WERI-Rb-1 (cell line): ENCODE results near the gene POLR3F.
"Not testable (repeated sequence)": the region's sequence is repeated elsewhere in the genome, so short reads cannot be mapped to it uniquely, and the experiment has no call there.

Experiments
- DNase-seq: peaks from one replicate; pipeline ENCODE4 v3.0.0-alpha.2; 2020
- H3K27ac ChIP-seq: fragments of 250-450 bp; sonication (Bioruptor Pico); 2 replicates; pipeline ENCODE4 v1.5.1; 2020; ENCODE audit warnings: mild to moderate bottlenecking, moderate library complexity
- H3K27me3 ChIP-seq: fragments of 250-450 bp; sonication (Bioruptor Pico); 2 replicates; pipeline ENCODE4 v1.5.1; 2021; ENCODE audit warnings: mild to moderate bottlenecking, low read depth, moderate library complexity; ENCODE audit not compliant: insufficient read depth, severe bottlenecking
- H3K36me3 ChIP-seq: fragments of 250-450 bp; sonication (Bioruptor Pico); 2 replicates; pipeline ENCODE4 v1.5.1; 2020; ENCODE audit warnings: mild to moderate bottlenecking, moderate library complexity
- H3K4me3 ChIP-seq: 2 replicates; pipeline ENCODE4 v1.5.1; 2011; ENCODE audit warnings: low read depth, mild to moderate bottlenecking, control low read depth, low read length
- H3K9me3 ChIP-seq: fragments of 250-450 bp; sonication (Bioruptor Pico); 2 replicates; pipeline ENCODE4 v1.5.1; 2021; ENCODE audit warnings: mild to moderate bottlenecking, moderate library complexity; ENCODE audit not compliant: severe bottlenecking
- TF ChIP-seq, protein P1 (sequence below): IDR thresholded peaks from 2 replicates; pipeline ENCODE4 v1.5.1; 2011; ENCODE audit warnings: low read depth, mild to moderate bottlenecking, control low read depth, inconsistent platforms, low read length

POLR3F gene

DNA sequence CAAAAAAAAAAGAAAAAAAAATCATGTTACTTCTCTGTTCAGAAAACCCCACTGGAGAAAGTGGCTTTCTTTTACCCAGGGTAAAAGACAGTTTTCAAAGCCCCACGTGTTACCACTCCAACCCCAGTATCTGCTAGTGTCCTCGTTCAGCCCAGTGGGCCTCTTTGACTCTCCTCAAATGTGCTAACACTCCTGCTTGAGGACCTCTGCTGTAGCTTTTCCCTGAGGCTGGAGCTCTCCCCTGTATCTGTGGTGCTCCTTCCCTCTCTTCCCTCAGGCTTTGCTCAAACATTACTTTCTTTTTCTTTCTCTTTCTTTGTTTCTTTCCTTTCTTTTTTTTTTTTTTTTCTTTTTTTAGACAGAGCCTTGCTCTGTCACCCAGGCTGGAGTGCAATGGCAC, 55.9 kb downstream of the POLR3F start:
- Histone ChIP-seq H3K36me3 (peaks cover 42% of the 10 kb centered on the region), H3K27ac (no peak overlapping the region)

DNA sequence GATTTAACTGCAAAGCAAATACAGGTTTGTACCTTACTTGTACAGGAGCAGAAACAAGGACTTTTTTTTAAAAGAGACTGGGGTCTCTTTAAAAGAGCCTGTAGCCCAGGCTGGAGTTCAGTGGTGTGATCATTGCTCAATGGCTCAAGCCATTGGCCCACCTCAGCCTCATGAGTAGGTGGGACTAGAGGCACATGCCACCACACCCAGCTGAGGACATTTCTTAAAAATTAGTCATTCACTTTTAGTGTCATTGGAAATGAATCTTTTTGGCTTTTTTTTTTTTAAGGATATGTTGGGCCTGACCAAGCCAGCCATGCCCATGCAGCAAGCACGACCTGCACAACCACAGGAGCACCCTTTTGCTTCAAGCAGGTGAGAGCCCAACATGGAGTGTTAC, 57.5 kb downstream of the POLR3F start:
- Histone ChIP-seq H3K36me3 (peaks cover 58% of the 10 kb centered on the region), H3K27ac (no peak overlapping the region), H3K27me3 (no peaks in the 10 kb centered on the region), H3K9me3 (no peaks in the 10 kb centered on the region), H3K4me3 (no peak overlapping the region)
- TF ChIP-seq, protein P1, sequence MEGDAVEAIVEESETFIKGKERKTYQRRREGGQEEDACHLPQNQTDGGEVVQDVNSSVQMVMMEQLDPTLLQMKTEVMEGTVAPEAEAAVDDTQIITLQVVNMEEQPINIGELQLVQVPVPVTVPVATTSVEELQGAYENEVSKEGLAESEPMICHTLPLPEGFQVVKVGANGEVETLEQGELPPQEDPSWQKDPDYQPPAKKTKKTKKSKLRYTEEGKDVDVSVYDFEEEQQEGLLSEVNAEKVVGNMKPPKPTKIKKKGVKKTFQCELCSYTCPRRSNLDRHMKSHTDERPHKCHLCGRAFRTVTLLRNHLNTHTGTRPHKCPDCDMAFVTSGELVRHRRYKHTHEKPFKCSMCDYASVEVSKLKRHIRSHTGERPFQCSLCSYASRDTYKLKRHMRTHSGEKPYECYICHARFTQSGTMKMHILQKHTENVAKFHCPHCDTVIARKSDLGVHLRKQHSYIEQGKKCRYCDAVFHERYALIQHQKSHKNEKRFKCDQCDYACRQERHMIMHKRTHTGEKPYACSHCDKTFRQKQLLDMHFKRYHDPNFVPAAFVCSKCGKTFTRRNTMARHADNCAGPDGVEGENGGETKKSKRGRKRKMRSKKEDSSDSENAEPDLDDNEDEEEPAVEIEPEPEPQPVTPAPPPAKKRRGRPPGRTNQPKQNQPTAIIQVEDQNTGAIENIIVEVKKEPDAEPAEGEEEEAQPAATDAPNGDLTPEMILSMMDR, result no peak
- DNase-seq, result no peak

More for the DNA sequence above, 55.9 kb downstream of the POLR3F start:
- H3K9me3 ChIP-seq, result no peaks in the 10 kb centered on the region
- TF ChIP-seq, protein P1, result no peak
- DNase-seq, result no peak
- no peak overlapping the region for H3K4me3 ChIP-seq
- H3K27me3 ChIP-seq, result no peaks in the 10 kb centered on the region

- peaks cover 70% of the 10 kb centered on the region for H3K36me3 ChIP-seq
- H3K4me3 ChIP-seq, H3K9me3 ChIP-seq, H3K27ac ChIP-seq, DNase-seq, H3K27me3 ChIP-seq: not testable (repeated sequence)
These were observed 59.6 kb downstream of the POLR3F start for GRCh38 chr20:18526761-18527160.

DNA sequence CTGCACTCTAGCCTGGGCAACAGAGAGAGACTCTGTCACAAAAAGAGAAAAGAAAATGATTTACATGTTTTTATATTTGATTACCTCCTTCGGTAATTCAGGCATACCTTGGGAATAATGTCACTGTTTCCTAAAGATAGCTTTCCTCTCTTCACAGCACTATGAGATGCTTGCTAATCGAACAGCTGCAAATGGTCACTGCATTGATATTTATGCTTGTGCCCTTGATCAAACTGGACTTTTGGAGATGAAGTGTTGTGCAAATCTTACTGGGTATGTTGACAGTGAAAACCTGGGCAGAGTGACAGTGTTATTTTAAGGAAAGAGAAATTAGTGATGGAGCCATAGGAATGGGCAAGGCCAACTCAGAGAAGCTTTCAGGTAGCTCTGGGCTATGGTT, 60.1 kb downstream of the POLR3F start:
- TF ChIP-seq, protein P1, result no peak
- DNase-seq, result no peak
- Histone ChIP-seq H3K4me3 (no peak overlapping the region), H3K36me3 (peaks cover 76% of the 10 kb centered on the region), H3K27me3 (no peaks in the 10 kb centered on the region), H3K9me3 (no peaks in the 10 kb centered on the region), H3K27ac (no peak overlapping the region)

DNA sequence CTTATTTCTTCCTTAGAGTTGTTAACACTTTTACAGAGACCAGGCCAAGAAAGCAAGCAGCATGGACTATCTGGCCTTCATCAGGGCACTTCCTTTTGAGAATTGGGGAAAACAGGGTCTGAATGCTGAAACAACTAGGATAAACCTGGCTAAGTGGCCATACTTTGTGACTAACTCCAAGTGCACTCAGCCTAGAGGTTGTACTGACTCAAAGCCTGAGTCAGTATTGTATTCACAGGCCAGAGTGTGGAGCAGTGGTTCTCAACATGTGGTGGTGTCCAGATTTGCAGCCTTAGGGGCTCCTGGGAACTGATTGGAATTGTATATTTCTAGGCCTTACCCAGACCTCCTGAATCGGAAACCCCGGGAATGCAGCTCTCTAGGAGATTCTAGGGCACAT, 60.6 kb downstream of the POLR3F start:
- Histone ChIP-seq H3K27me3 (no peaks in the 10 kb centered on the region), H3K27ac (no peak overlapping the region)

GRCh38 chr20:18529041-18529440, 61.9 kb downstream of the POLR3F start:
- Histone ChIP-seq H3K27me3 (no peaks in the 10 kb centered on the region), H3K9me3 (no peaks in the 10 kb centered on the region), H3K36me3 (peaks cover 91% of the 10 kb centered on the region), H3K27ac (no peak overlapping the region), H3K4me3 (no peak overlapping the region)
- DNase-seq, result no peak
- TF ChIP-seq, protein P1, result no peak

More for the DNA sequence above, 60.6 kb downstream of the POLR3F start:
- TF ChIP-seq, protein P1, result no peak
- H3K9me3 ChIP-seq, result no peaks in the 10 kb centered on the region
- H3K4me3 ChIP-seq, result no peak overlapping the region
- DNase-seq, result no peak
- peaks cover 81% of the 10 kb centered on the region for H3K36me3 ChIP-seq
